IMR-90 (cell line): ENCODE measurements around the gene RFT1.

Experiments used
- CEBPB ChIP-seq: IDR thresholded peaks from 2 replicates; pipeline ENCODE4 v1.6.1; 2012; ENCODE audit warnings: low read depth, low read length, improper control_type of control experiment
- CHD1 ChIP-seq: IDR thresholded peaks from 2 replicates; pipeline ENCODE4 v1.6.1; 2012; ENCODE audit warnings: low read depth, low read length, improper control_type of control experiment
- FOS ChIP-seq: fragments of 150-350 bp; IDR thresholded peaks from 2 replicates; pipeline ENCODE4 v1.6.1; 2016; ENCODE audit warnings: low read depth, low read length
- MAFK ChIP-seq: IDR thresholded peaks from 2 replicates; pipeline ENCODE4 v1.6.1; 2012; ENCODE audit warnings: low read depth, low read length, improper control_type of control experiment
- MXI1 ChIP-seq: IDR thresholded peaks from 2 replicates; pipeline ENCODE4 v1.6.1; 2012; ENCODE audit warnings: low read depth, mild to moderate bottlenecking, low read length, moderate library complexity, borderline replicate concordance
- NFE2L2 ChIP-seq: fragments of 150-350 bp; IDR thresholded peaks from 2 replicates; pipeline ENCODE4 v1.6.1; 2016; ENCODE audit warnings: low read depth, mild to moderate bottlenecking, low read length
- POLR2A ChIP-seq: IDR thresholded peaks from 2 replicates; pipeline ENCODE4 v1.6.1; 2012; ENCODE audit warnings: mild to moderate bottlenecking, low read depth, low read length
- RAD21 ChIP-seq: IDR thresholded peaks from 2 replicates; pipeline ENCODE4 v1.6.1; 2012; ENCODE audit warnings: low read length, improper control_type of control experiment
- RCOR1 ChIP-seq: IDR thresholded peaks from 2 replicates; pipeline ENCODE4 v1.6.1; 2012; ENCODE audit warnings: mild to moderate bottlenecking, low read length, improper control_type of control experiment; ENCODE audit not compliant: insufficient replicate concordance
- TF ChIP-seq, protein P1 (sequence below): conservative IDR thresholded peaks from 2 replicates; pipeline ENCODE4 v1.5.1; 2012; ENCODE audit warnings: mild to moderate bottlenecking, low read depth, low read length, improper control_type of control experiment
- TF ChIP-seq, protein P2 (sequence below): fragments of 150-350 bp; IDR thresholded peaks from 2 replicates; pipeline ENCODE4 v1.6.1; 2017; ENCODE audit warnings: mild to moderate bottlenecking, antibody characterized with exemption, low read length, low read depth

DNA sequence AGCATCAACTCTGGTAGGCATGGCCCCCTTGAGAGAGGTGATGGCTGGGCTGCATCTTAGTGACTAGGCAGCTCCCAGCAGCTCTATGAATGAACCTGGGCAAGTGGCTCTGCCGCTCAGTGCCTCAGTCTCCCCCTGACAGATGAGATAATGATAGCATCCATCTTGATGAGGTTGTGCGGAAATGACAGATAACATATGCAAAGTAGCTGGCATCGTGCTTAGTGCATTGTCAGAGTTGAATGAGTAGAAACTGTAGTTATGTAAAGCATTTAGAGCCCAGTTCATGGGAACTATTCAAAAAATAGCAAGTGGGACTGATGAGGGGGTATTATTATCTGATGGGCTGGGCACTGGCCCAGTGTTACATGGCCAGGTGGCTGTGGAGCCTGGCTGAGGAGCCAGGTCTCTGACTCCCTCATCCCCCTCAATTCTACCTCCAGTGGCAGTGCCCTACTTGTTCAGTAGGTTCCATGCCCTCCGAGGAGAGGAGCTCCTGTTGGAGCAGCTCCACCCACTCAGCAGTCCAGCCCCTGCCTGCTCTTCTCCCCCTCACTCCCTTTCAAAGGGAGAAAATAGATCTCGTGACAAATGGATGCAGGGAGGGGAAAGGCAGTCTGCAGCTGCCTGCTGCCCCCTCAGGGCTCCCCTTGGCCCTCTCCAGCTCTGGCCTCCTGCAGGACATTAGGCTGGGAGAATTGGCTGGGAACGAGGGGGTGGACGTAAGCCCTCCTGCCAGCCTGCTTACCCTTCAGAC lies 37.4 kb upstream of the RFT1 start:
- no peak for TF ChIP-seq POLR2A
- TF ChIP-seq, protein P1, sequence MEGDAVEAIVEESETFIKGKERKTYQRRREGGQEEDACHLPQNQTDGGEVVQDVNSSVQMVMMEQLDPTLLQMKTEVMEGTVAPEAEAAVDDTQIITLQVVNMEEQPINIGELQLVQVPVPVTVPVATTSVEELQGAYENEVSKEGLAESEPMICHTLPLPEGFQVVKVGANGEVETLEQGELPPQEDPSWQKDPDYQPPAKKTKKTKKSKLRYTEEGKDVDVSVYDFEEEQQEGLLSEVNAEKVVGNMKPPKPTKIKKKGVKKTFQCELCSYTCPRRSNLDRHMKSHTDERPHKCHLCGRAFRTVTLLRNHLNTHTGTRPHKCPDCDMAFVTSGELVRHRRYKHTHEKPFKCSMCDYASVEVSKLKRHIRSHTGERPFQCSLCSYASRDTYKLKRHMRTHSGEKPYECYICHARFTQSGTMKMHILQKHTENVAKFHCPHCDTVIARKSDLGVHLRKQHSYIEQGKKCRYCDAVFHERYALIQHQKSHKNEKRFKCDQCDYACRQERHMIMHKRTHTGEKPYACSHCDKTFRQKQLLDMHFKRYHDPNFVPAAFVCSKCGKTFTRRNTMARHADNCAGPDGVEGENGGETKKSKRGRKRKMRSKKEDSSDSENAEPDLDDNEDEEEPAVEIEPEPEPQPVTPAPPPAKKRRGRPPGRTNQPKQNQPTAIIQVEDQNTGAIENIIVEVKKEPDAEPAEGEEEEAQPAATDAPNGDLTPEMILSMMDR: no peak
- TF ChIP-seq MAFK: no peak
- TF ChIP-seq CEBPB: no peak
- no peak for TF ChIP-seq RCOR1
- TF ChIP-seq, protein P2, sequence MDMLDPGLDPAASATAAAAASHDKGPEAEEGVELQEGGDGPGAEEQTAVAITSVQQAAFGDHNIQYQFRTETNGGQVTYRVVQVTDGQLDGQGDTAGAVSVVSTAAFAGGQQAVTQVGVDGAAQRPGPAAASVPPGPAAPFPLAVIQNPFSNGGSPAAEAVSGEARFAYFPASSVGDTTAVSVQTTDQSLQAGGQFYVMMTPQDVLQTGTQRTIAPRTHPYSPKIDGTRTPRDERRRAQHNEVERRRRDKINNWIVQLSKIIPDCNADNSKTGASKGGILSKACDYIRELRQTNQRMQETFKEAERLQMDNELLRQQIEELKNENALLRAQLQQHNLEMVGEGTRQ: no peak
- TF ChIP-seq MXI1: no peak
- no peak for TF ChIP-seq RAD21
- TF ChIP-seq FOS: no peak
- no peak for TF ChIP-seq NFE2L2
- TF ChIP-seq CHD1: no peak
